HepG2 (cell line): ENCODE data around the gene RRN3. TPM values are rescaled to one million over a fixed set of nuclear protein-coding genes. Genes with fewer than 3 reads are reported as not detected.
A peak's percentile ranks its signal among the peaks of the same experiment; 100 is the strongest.

ENCODE experiments used
- ATAC-seq: fragments of 200-7000 bp; cut with Tn5 transposase; 3 replicates; pipeline ENCODE4 v1.9.1; 2020; ENCODE audit warnings: mild to moderate bottlenecking, moderate library complexity
- BruUV-seq: library from RNA; stranded (reverse); fragments of 400-500 nt; replicated peaks from 2 replicates; lab custom pipeline; 2021; lab: Mats Ljungman, UMichigan
- CTCF ChIA-PET: fragments of 300-600 bp; formaldehyde crosslinking; extraction: SDS; loops from one replicate; lab custom pipeline; 2021; ENCODE audit warnings: low total read pairs, inconsistent platforms, low intra/inter-chr PET ratio; lab: Yijun Ruan, JAX
- POLR2A ChIA-PET: fragments of 350-600 bp; sonication (Branson Sonifier 250); formaldehyde crosslinking; loops from one replicate; lab custom pipeline; 2020; ENCODE audit warnings: antibody characterized with exemption, inconsistent platforms; lab: Yijun Ruan, JAX
- DNase-seq: peaks from one replicate; pipeline ENCODE4 v3.0.0-alpha.2; 2015; ENCODE audit warnings: low spot score
- FAIRE-seq: peaks from 3 replicates; lab custom pipeline; 2011; peaks lifted over from hg19 to GRCh38; lab: Jason Lieb, UNC
- H2AFZ ChIP-seq: one replicate; pipeline ENCODE4 v1.6.1; 2011; ENCODE audit warnings: low read length, inconsistent platforms
- H3K27ac ChIP-seq: fragments of 300-600 bp; 3 replicates; pipeline ENCODE4 v1.8.0; 2011; ENCODE audit warnings: mixed run types, mild to moderate bottlenecking, mixed read lengths, low read length, inconsistent platforms; ENCODE audit not compliant: insufficient read depth; ENCODE audit errors: extremely low read length
- H3K27me3 ChIP-seq, 2 experiments: fragments of 200-600 bp in 1 of 2; 2 replicates in 1 of 2; 3 replicates in 1 of 2; pipeline versions ENCODE4 v1.6.0 to v1.8.0; 2011; ENCODE audit warnings: low read length in 2 of 2, mild to moderate bottlenecking in 2 of 2, moderate library complexity in 2 of 2, inconsistent platforms in 1 of 2; ENCODE audit not compliant: insufficient read depth in 2 of 2, control insufficient read depth in 1 of 2
- H3K36me3 ChIP-seq, 2 experiments: fragments of 200-600 bp in 1 of 2; replicated peaks in 1 of 2; 2 replicates in 1 of 2; 3 replicates in 1 of 2; pipeline versions ENCODE4 v1.5.1 to v1.8.0; 2011; ENCODE audit warnings: low read length in 2 of 2, inconsistent platforms in 1 of 2; ENCODE audit not compliant: insufficient read depth in 2 of 2, control insufficient read depth in 1 of 2
- H3K4me1 ChIP-seq: 2 replicates; pipeline ENCODE4 v1.5.1; 2012; ENCODE audit warnings: low read length, inconsistent platforms; ENCODE audit not compliant: insufficient read depth
- H3K4me2 ChIP-seq: 2 replicates; pipeline ENCODE4 v1.6.0; 2011; ENCODE audit warnings: low read depth, low read length, inconsistent platforms
- H3K4me3 ChIP-seq, 3 experiments: fragments of 200-600 bp in 1 of 3; sonication (generic), shearing (Covaris generic) in 1 of 3; replicated peaks in 1 of 3; 2 replicates each; pipeline ENCODE4 v1.5.1; 2011 to 2016; ENCODE audit warnings: low read length in 3 of 3, inconsistent platforms in 2 of 3, low read depth in 2 of 3, mild to moderate bottlenecking in 2 of 3, control low read depth in 1 of 3, mixed read lengths in 1 of 3; ENCODE audit not compliant: insufficient read depth in 1 of 3
- H3K79me2 ChIP-seq: one replicate; pipeline ENCODE4 v1.6.1; 2011; ENCODE audit warnings: low read length, inconsistent platforms; ENCODE audit not compliant: insufficient read depth
- H3K9ac ChIP-seq: 2 replicates; pipeline ENCODE4 v1.6.0; 2011; ENCODE audit warnings: mild to moderate bottlenecking, low read depth, low read length, inconsistent platforms; ENCODE audit not compliant: insufficient read depth
- H3K9me3 ChIP-seq: 2 replicates; pipeline ENCODE4 v1.5.1; 2012; ENCODE audit warnings: mild to moderate bottlenecking, low read length
- H4K20me1 ChIP-seq: 2 replicates; pipeline ENCODE4 v1.6.0; 2011; ENCODE audit warnings: inconsistent platforms, mild to moderate bottlenecking, low read length, moderate library complexity; ENCODE audit not compliant: insufficient read depth
- AGO2 ChIP-seq: fragments of 200-400 bp; formaldehyde crosslinking; optimal IDR thresholded peaks from 2 replicates; pipeline ENCODE3; 2017; ENCODE audit warnings: mild to moderate bottlenecking, low read depth, low read length, moderate library complexity
- HOMEZ ChIP-seq: IDR thresholded peaks from 2 replicates; pipeline ENCODE4 v1.6.1; 2016; ENCODE audit warnings: low read depth
- HOXD1 ChIP-seq: sonication (generic); formaldehyde crosslinking; IDR thresholded peaks from 2 replicates; pipeline ENCODE4 v1.5.0; 2020; ENCODE audit warnings: missing genetic modification reagents
- JDP2 ChIP-seq: sonication (generic); formaldehyde crosslinking; IDR thresholded peaks from 2 replicates; pipeline ENCODE4 v1.8.1; 2022; ENCODE audit warnings: missing genetic modification reagents, borderline replicate concordance
- JUNB ChIP-seq: sonication (generic); formaldehyde crosslinking; IDR thresholded peaks from 2 replicates; pipeline ENCODE4 v1.8.0; 2022; ENCODE audit warnings: missing genetic modification reagents, mild to moderate bottlenecking, borderline replicate concordance
- POLR2A ChIP-seq, 2 experiments: IDR thresholded peaks; 2 replicates each; pipeline ENCODE4 v1.6.1; 2011; ENCODE audit warnings: low read depth in 2 of 2, low read length in 2 of 2, mild to moderate bottlenecking in 1 of 2, moderate library complexity in 1 of 2; ENCODE audit not compliant: insufficient read depth in 1 of 2
- POLR2AphosphoS2 ChIP-seq: IDR thresholded peaks from 2 replicates; pipeline ENCODE4 v1.6.1; 2011; ENCODE audit warnings: low read depth, low read length, improper control_type of control experiment
- ZKSCAN5 ChIP-seq: sonication (generic); formaldehyde crosslinking; IDR thresholded peaks from 2 replicates; pipeline ENCODE4 v1.5.1; 2020; ENCODE audit warnings: mild to moderate bottlenecking, missing genetic modification reagents
- ZNF251 ChIP-seq: sonication (generic); formaldehyde crosslinking; IDR thresholded peaks from 2 replicates; pipeline ENCODE4 v1.9.0; 2021; ENCODE audit warnings: mild to moderate bottlenecking, missing genetic modification reagents
- whole genome bisulfite sequencing: methylation state at CpG from one replicate; pipeline ENCODE4 v1.1.6; 2017; ENCODE audit warnings: low lambda C conversion rate; 5-methylcytosine and 5-hydroxymethylcytosine counted together
- in situ Hi-C: cut with HindIII; loops from 2 replicates; pipeline ENCODE4 v1.10.0; 2017; ENCODE audit warnings: low pct_unique_long_range_greater_than_20kb; ENCODE audit not compliant: extremely low pct_ligation_motif_present
- intact Hi-C: fragments of 100-400 bp; cut with micrococcal nuclease; formaldehyde crosslinking; loops from one replicate; pipeline ENCODE4 v1.10.0; 2022; ENCODE audit not compliant: unreplicated experiment
- polyA plus RNA-seq, 8 experiments: library from polyadenylated mRNA; depleted of rRNA in 3 of 8; stranded (reverse) in 7 of 8; unstranded in 1 of 8; fragments of >200 nt; fragmentation: Illumina TruSeq in 4 of 8; extraction: Trizol in 4 of 8; gene quantifications; 2 replicates each; pipeline versions ENCODE4 v1.2.1 to v1.2.3, GENCODE V29; 2011 to 2016; ENCODE audit warnings: low read depth in 4 of 8, missing spikeins in 1 of 8, mixed read lengths in 1 of 8; ENCODE audit not compliant: insufficient read depth in 1 of 8
- total RNA-seq, 5 experiments: library from RNA; depleted of rRNA; stranded (reverse); fragments of >200 nt; fragmentation: Illumina TruSeq; extraction: Trizol; gene quantifications; 2 replicates each; pipeline ENCODE4 v1.2.3, GENCODE V29; 2016; ENCODE audit warnings: low read depth in 1 of 5
- TF ChIP-seq, protein P1 (sequence below): sonication (generic); formaldehyde crosslinking; IDR thresholded peaks from 2 replicates; pipeline ENCODE4 v1.4.0; 2020; ENCODE audit warnings: missing genetic modification reagents

The RRN3 gene
- total and polyA plus RNA-seq, 2 of the 13 experiments (the other 11 are each of a cell fraction or from before 2014, with no cell fraction given) = 45.8 to 67.0 TPM

GRCh38 chr16:15034266-15035162 lies 59.6 kb downstream of the RRN3 start:
- Histone ChIP-seq H3K4me3 (no peak overlapping the region), H3K4me2 (no peak overlapping the region), H3K9me3 (no peaks in the 10 kb centered on the region), H3K36me3 (peaks cover 64 to 92% of the 10 kb centered on the region in 2 experiments), H2AFZ (no peak overlapping the region), H4K20me1 (no peaks in the 10 kb centered on the region), H3K4me1 (no peaks in the 10 kb centered on the region), H3K27ac (no peak overlapping the region), H3K79me2 (no peaks in the 10 kb centered on the region), H3K27me3 (no peaks in the 10 kb centered on the region), H3K9ac (no peak overlapping the region)
- DNase-seq = no peak
- TF ChIP-seq ZNF251 (CRISPR knock-in tag) (no peak), HOMEZ (CRISPR knock-in tag) (no peak), JDP2 (CRISPR knock-in tag) (no peak), HOXD1 (CRISPR knock-in tag) (0 out of 2 replicates have a peak, but pooled peaks have one; percentile 35), AGO2 (peak; percentile 39), JUNB (0 out of 2 replicates have a peak, but pooled peaks have one; percentile 10), POLR2A (IDR thresholded peaks at IDR 0.05; ENCODE audit: insufficient read depth in 1 of 2, low read depth in 2 of 2, low read length in 2 of 2) (0 out of 4 replicates have a peak, but pooled peaks of 1 of the 2 experiments have one; percentile 35), POLR2AphosphoS2 (no peak), ZKSCAN5 (CRISPR knock-in tag) (no peak)
- TF ChIP-seq, protein P1, sequence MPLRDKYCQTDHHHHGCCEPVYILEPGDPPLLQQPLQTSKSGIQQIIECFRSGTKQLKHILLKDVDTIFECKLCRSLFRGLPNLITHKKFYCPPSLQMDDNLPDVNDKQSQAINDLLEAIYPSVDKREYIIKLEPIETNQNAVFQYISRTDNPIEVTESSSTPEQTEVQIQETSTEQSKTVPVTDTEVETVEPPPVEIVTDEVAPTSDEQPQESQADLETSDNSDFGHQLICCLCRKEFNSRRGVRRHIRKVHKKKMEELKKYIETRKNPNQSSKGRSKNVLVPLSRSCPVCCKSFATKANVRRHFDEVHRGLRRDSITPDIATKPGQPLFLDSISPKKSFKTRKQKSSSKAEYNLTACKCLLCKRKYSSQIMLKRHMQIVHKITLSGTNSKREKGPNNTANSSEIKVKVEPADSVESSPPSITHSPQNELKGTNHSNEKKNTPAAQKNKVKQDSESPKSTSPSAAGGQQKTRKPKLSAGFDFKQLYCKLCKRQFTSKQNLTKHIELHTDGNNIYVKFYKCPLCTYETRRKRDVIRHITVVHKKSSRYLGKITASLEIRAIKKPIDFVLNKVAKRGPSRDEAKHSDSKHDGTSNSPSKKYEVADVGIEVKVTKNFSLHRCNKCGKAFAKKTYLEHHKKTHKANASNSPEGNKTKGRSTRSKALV (CRISPR knock-in tag) = no peak
- CTCF ChIA-PET = no interaction called here
- peak; percentile 15 for ATAC-seq
- 96% methylated on average over 23 of the region's 23 CpGs for WGBS
- intact Hi-C loops (no loop called here), in situ Hi-C loops (no loop called here)
- POLR2A ChIA-PET = no interaction called here
- FAIRE-seq = no peak
- no TSS peak for BruUV-seq
